PC-3 (cell line): ENCODE data around the gene UCP2. TPM values are rescaled to one million over a fixed set of nuclear protein-coding genes. Genes with fewer than 3 reads are reported as not detected.

Experiments
- ATAC-seq: fragments of 200-7000 bp; cut with Tn5 transposase; 2 replicates; pipeline ENCODE4 v1.9.1; 2020; ENCODE audit warnings: mild to moderate bottlenecking, moderate library complexity
- BruUV-seq: library from RNA; stranded (reverse); fragments of 400-500 nt; replicated peaks from 2 replicates; lab custom pipeline; 2021; lab: Mats Ljungman, UMichigan
- CTCF ChIA-PET: fragments of 300-600 bp; sonication (Branson Sonifier 250); formaldehyde crosslinking; loops from one replicate; lab custom pipeline; 2022; ENCODE audit warnings: antibody characterized with exemption; lab: Charles Lee
- POLR2A ChIA-PET: fragments of 300-600 bp; sonication (Branson Sonifier 250); formaldehyde crosslinking; loops from one replicate; lab custom pipeline; 2022; ENCODE audit warnings: antibody characterized with exemption; ENCODE audit not compliant: unreplicated experiment; lab: Charles Lee
- DNase-seq: peaks from one replicate; pipeline ENCODE4 v3.0.0-alpha.2; 2015
- H2AFZ ChIP-seq: fragments of 300-600 bp; sonication (generic); 2 replicates; pipeline ENCODE4 v1.6.0; 2016; ENCODE audit warnings: antibody characterized with exemption, low read length
- H3F3A ChIP-seq: fragments of 300-600 bp; sonication (generic); one replicate; pipeline ENCODE4 v1.6.0; 2017; ENCODE audit warnings: antibody characterized with exemption, low read length, control low read depth, mild to moderate bottlenecking; ENCODE audit not compliant: unreplicated experiment
- H3K27ac ChIP-seq: fragments of 300-600 bp; sonication (generic); 2 replicates; pipeline ENCODE4 v1.5.1; 2016; ENCODE audit warnings: mild to moderate bottlenecking, low read length
- H3K27me3 ChIP-seq: fragments of 300-600 bp; sonication (generic); 2 replicates; pipeline ENCODE4 v1.6.1; 2016; ENCODE audit warnings: low read length, mixed read lengths
- H3K36me3 ChIP-seq: fragments of 300-600 bp; sonication (generic); 2 replicates; pipeline ENCODE4 v1.6.1; 2016; ENCODE audit warnings: low read depth, mixed run types, low read length, mixed read lengths
- H3K4me1 ChIP-seq: fragments of 300-600 bp; sonication (generic); 2 replicates; pipeline ENCODE4 v1.5.1; 2016; ENCODE audit warnings: low read length; ENCODE audit not compliant: insufficient read depth
- H3K4me2 ChIP-seq: fragments of 300-600 bp; sonication (generic); 2 replicates; pipeline ENCODE4 v1.6.0; 2016; ENCODE audit warnings: low read length
- H3K4me3 ChIP-seq: fragments of 300-600 bp; sonication (generic); 2 replicates; pipeline ENCODE4 v1.5.1; 2016; ENCODE audit warnings: mild to moderate bottlenecking, low read length, mixed read lengths
- H3K79me2 ChIP-seq: fragments of 300-600 bp; sonication (generic); 2 replicates; pipeline ENCODE4 v1.6.1; 2017; ENCODE audit warnings: low read length, mixed read lengths
- H3K9ac ChIP-seq: fragments of 300-600 bp; sonication (generic); 2 replicates; pipeline ENCODE4 v1.6.0; 2016; ENCODE audit warnings: mild to moderate bottlenecking, low read length
- H3K9me2 ChIP-seq: fragments of 300-600 bp; sonication (generic); replicated peaks from 2 replicates; pipeline ENCODE4 v1.6.1; 2016; ENCODE audit warnings: mixed run types, low read length, mixed read lengths
- H3K9me3 ChIP-seq: fragments of 300-600 bp; sonication (generic); 2 replicates; pipeline ENCODE4 v1.6.1; 2016; ENCODE audit warnings: low read length, mixed read lengths
- H4K20me1 ChIP-seq: fragments of 300-600 bp; sonication (generic); 2 replicates; pipeline ENCODE4 v1.6.1; 2016; ENCODE audit warnings: low read length, mixed read lengths
- CTCF ChIP-seq: fragments of 300-600 bp; sonication (generic); conservative IDR thresholded peaks from 2 replicates; pipeline ENCODE4 v1.5.1; 2017; ENCODE audit warnings: antibody characterized with exemption, low read depth, mild to moderate bottlenecking, low read length
- EZH2 ChIP-seq: fragments of 300-600 bp; sonication (generic); IDR thresholded peaks from one replicate; pipeline ENCODE4 v1.6.1; 2017; ENCODE audit warnings: antibody characterized with exemption, mild to moderate bottlenecking, low read length; ENCODE audit not compliant: unreplicated experiment
- EZH2phosphoT487 ChIP-seq: fragments of 300-600 bp; sonication (generic); IDR thresholded peaks from 2 replicates; pipeline ENCODE4 v1.6.1; 2018; ENCODE audit warnings: mild to moderate bottlenecking, antibody characterized with exemption, low read length, borderline replicate concordance
- intact Hi-C: fragments of 100-400 bp; cut with micrococcal nuclease; formaldehyde crosslinking; loops from 2 replicates; pipeline ENCODE4 v1.9.0; 2023
- total RNA-seq: library from RNA; depleted of rRNA; stranded (reverse); fragments of >200 nt; gene quantifications from 2 replicates; pipeline ENCODE4 v1.2.3, GENCODE V29; 2014

The UCP2 gene
- total RNA-seq, 1 experiment from 2014 or later: 6.4 TPM

- Histone ChIP-seq H3K79me2 (no peaks in the 10 kb centered on the region), H3K27ac (peak overlapping the region; percentile 78), H3K4me1 (peaks cover 16% of the 10 kb centered on the region), H3K9me2 (no peaks in the 10 kb centered on the region), H3F3A (no peaks in the 10 kb centered on the region), H4K20me1 (no peaks in the 10 kb centered on the region), H3K9ac (peak overlapping the region; percentile 43), H3K36me3 (peaks cover 7% of the 10 kb centered on the region; the same call in 1 of the 2 replicates), H3K4me3 (no peak overlapping the region), H3K9me3 (no peaks in the 10 kb centered on the region), H3K4me2 (peak overlapping the region; percentile 48), H3K27me3 (no peaks in the 10 kb centered on the region), H2AFZ (no peak overlapping the region)
- ATAC-seq (peak; percentile 94), DNase-seq (peak; percentile 88)
- TF ChIP-seq EZH2 (no peak), EZH2phosphoT487 (no peak), CTCF (no peak)
- ChIA-PET CTCF (no interaction called here), POLR2A (interaction anchor here (0.6 kb wide), 2 partner anchors 35 to 131 kb away, joined by 6 to 16 read pairs; no protein-coding TSS in a partner anchor)
- intact Hi-C loops: no loop called here
- no TSS peak for BruUV-seq
Measured at GRCh38 chr11:74018331-74019005, 35.8 kb upstream of the UCP2 start.

GRCh38 chr11:74017631-74018030 lies 35.0 kb upstream of the UCP2 start:
- Histone ChIP-seq H3K9me2 (no peaks in the 10 kb centered on the region), H3K79me2 (no peaks in the 10 kb centered on the region), H4K20me1 (no peaks in the 10 kb centered on the region), H3F3A (no peaks in the 10 kb centered on the region), H3K27ac (no peak overlapping the region), H3K9me3 (no peaks in the 10 kb centered on the region), H3K36me3 (peaks cover 7% of the 10 kb centered on the region; the same call in 1 of the 2 replicates), H2AFZ (no peak overlapping the region), H3K4me3 (no peak overlapping the region), H3K27me3 (no peaks in the 10 kb centered on the region), H3K4me1 (peaks cover 16% of the 10 kb centered on the region), H3K4me2 (no peak overlapping the region), H3K9ac (no peak overlapping the region)
- ChIA-PET CTCF (no interaction called here), POLR2A (no interaction called here)
- TF ChIP-seq EZH2 (no peak), EZH2phosphoT487 (no peak), CTCF (no peak)
- BruUV-seq: no TSS peak
- DNase-seq (no peak), ATAC-seq (no peak)
- intact Hi-C loops: no loop called here
